GM19467 (cell line): ENCODE measurements around the gene VAMP1.
"Not testable (repeated sequence)": the region's sequence is repeated elsewhere in the genome, so short reads cannot be mapped to it uniquely, and the experiment has no call there.

Experiments used
- ATAC-seq: cut with Tn5 transposase; IDR thresholded peaks from one replicate; pipeline ENCODE4 v1.9.1; 2021; ENCODE audit warnings: mild to moderate bottlenecking, moderate library complexity; ENCODE audit not compliant: unreplicated experiment

Gene VAMP1

DNA sequence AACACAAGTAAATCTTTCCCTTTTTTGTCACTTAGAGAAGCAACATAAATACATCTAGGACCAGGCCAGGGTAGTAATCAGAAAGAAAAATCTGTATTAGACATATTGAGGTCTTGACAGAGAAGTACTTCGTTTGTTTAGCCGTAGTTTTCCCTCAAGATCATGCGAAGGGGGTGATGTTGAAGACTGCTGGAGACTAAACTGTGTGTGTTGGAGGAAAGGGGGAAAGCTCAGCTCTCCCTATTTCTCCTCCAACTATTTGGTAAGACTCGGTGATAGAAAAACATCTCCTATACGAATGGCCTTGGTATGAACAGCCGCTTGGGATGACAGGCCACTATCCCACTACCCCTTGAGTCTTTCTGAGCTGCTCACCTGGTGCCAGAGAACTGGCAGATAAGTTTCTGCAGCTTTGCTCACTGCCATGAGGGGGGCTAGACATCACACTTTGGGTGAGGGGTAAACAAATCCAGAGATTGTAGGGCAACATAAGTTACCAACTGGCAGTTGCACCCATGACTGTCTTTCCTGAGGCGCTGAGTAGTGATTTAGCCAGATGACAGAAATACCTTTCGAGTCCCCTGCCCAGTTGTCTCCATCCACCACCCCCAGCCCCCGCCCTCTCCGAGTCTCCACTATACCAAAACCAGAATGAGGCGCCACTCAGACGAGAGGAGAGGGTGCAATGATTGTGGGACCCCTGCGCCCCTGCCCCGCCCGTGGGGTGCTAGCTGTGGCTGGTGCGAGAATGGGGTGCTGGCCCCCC, 685 bp downstream of the VAMP1 start:
- no peak for ATAC-seq

DNA sequence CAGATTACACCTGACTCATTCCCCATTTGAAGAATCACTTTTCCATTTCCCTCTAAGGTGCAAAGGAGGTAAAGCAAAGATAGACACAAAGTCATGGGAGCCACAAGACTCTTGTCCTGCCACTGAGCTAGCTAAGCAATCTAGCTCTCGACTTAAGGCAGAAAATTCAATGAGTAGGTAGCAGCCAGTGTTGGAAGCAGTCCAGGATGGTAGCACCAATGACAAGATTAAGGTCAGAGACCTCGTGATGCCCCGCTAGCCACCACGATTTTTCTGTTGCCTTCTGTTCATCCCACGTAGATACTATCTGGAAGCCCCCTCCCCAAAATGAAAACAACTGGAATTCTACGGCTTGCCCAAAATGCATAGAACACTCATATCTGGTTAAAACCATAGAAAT, 1.4 kb downstream of the VAMP1 start:
- no peak for ATAC-seq

DNA sequence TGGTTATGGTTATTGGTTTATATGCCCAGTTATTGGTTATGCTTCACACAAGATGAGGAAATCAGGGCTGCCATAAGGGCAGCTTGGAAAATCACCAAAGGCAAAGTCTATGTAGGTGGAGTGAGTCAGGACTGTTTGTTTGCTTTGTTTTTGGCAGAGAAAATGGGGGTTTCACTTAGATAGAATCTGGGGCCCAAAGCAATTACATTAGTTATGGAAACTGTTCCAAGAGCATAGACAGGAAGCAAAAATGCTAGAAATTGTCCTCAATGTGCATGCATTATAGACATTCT, 2.2 kb downstream of the VAMP1 start:
- ATAC-seq = no peak

DNA sequence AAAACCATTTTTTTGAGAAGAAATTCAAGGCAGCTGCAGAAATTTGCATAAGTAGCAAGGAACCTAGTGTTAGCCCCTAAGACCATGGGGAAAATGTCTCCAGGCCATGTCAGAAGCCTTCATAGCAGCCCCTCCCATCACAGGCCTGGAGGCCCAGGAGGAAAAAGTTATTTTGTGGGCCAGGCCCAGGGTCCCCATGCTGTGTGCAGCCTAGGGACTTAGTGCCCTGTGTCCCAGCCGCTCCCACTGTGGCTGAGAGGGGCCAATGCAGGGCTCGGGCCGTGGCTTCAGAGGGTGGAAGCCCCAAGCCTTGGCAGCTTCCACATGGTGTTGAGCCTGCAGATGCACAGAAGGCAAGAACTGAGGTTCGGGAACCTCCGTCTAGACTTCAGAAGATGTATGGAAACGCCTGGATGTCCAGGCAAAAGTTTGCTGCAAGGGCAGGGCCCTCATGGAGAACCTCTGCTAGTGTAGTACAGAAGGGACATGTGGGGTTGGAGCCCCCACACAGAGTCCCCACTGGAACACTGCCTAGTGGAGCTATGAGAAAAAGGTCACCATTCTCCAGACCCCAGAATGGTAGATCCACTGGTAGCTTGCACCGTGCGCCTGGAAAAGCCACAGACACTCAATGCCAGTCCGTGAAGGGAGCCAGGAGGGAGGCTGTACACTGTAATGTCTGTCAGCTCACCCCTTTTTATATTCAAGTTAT, 2.8 kb downstream of the VAMP1 start:
- ATAC-seq = not testable (repeated sequence)

DNA sequence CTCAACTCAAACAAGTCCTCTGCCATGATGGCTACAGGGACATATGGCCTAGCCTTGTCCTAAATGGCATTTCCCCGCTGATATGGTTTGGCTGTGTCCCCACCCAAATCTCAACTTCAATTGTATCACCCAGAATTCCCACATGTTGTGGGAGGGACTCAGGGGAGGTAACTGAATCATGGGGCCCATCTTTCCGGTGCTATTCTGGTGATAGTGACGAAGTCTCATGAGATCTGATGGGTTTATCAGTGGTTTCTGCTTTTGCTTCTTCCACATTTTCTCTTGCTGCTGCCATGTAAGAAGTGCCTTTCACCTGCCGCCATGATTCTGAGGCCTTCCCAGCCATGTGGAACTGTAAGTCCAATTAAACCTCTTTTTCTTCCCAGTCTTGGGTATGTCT, 3.7 kb downstream of the VAMP1 start:
- ATAC-seq = not testable (repeated sequence)

DNA sequence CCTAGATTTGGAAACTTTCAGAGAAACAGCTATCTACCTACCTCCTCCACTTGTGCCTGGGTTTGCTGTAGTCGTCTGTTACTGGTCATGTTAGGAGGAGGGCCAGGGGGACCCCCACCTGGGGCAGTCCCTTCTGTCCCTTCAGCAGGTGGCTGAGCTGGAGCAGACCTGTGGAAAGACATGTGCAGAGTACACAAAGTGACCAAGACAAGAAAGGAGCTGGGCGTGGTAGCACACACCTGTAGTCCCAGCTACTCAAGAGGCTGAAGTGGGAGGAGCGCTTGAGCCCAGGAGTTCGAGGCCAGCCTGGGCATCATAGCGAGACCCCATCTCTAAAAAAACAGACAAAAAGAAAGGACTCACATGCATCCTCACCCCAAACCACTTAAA, 4.3 kb downstream of the VAMP1 start:
- no peak for ATAC-seq

DNA sequence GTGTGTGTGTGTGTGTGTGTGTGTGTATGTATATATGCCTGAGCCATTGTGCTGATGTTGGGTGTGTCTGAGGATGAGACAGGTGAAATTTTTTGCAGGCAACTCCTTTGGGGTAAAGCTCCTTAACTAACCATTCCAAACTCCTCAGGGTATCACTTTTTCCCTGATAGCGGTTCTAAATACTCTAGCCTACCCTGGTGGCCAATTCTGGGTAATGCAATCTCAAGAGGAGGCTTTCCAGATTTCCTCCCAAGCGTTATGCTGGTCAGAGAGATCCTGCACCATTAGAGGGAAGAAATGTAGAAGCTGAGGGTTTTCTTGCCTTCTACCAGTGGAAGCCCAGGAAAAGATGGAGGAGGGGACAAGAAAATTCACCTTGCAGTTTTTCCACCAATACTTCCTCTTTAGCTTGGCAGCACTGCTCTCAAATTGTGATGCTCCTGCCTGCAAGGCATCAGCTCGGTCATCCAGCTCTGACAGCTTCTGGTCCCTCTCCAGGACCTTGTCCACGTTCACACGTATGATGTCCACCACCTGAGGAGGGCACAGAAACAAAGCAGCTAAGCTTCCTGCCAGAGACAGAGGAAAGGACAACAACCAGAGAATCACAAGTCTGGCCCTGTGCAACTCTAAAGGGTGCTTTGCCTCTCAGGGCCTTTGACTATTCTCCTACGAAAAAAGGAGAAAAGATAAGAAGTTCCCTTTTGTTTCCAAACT, 4.9 kb downstream of the VAMP1 start:
- ATAC-seq = no peak

DNA sequence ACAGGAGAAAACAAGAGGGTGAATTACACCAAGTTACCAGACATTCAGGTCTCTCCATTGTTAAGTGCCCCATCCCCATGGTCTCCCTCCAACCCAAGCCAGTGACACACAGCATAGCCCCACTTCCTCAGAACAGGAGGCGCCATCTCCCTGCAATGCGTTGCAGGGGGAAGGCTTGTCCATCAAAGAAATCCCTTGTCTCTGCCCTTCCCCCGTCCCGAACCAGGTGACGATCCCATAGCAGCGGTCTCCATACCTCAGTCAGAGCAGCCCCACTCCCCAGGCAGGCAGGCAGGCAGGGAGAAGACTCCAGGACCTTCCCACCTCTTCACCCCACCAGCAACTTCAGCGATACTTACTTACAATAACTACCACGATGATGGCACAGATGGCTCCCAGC, 5.9 kb downstream of the VAMP1 start:
- no peak for ATAC-seq

DNA sequence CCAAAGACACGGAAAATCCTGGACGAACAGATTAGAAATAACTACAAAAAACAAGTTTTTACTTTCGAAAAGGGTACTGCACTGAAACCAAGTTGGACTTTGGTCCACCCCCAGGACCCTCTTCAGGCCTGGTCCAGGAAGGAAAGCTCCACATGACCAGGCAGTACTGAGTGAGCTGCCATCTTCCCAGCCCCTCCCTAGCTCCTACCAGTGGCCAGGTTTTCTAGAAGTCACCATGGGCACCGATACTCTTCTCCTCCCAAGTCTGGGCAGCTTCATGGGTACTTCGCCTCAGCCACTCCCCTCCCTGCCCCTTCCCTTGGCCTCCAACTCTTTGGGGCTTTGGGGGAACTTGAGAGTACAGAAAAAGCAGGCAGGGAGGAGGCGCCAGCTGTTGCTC, 6.6 kb downstream of the VAMP1 start:
- ATAC-seq = no peak

DNA sequence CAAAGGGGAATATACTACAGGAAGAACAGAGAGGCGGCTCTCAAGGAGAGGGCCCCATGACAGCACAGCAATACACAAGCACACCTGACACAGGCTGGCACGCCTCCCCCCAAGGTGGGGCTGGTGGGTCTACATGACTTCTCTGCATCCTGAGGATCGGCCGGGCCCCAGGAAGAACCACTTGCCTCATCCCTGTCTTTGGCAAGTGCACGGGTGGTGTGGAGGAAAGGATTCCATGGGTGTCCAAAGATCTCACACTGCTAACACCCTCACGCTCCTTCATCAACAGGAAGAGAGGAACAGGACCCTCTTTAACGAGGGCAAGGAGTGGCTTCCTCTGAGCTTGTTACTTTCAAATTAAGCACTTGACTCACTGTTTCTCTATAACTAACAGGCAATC, 7.3 kb downstream of the VAMP1 start:
- no peak for ATAC-seq

DNA sequence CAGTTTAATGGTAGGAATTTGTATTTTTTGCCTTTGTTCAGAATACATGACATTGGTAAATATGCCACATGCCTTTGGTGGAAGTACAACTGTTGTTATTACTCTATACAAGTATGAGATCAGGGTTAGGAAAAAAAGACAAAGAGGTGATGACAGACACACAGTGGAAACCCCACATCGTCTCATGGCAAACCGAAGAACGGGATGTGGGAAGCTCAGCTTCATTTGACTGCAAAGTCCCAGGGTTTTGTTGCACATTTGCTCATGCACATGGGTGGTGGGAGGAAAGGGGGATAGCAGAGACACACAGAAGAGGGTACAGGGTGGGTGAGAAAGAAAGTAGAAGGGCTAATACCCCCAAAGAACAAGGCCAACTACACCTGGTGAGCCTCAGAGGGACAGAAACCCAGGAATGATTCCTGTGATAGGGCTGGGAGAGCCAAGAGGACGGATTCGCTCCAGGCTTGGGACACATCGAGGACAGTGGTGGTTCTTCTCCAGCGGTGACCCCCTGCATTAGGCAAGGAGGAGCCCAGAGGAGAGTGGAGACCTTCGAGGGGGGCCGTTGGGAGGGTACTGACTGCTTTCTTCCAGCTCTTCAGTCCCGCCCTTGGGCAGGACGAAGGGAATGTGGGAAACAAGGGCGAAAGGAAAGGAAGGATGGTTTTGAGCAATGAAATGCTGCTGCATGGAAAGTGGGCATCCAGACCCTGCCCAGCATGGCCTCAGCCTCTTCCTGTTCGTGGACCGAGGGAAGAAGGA, 8.1 kb downstream of the VAMP1 start:
- no peak for ATAC-seq

DNA sequence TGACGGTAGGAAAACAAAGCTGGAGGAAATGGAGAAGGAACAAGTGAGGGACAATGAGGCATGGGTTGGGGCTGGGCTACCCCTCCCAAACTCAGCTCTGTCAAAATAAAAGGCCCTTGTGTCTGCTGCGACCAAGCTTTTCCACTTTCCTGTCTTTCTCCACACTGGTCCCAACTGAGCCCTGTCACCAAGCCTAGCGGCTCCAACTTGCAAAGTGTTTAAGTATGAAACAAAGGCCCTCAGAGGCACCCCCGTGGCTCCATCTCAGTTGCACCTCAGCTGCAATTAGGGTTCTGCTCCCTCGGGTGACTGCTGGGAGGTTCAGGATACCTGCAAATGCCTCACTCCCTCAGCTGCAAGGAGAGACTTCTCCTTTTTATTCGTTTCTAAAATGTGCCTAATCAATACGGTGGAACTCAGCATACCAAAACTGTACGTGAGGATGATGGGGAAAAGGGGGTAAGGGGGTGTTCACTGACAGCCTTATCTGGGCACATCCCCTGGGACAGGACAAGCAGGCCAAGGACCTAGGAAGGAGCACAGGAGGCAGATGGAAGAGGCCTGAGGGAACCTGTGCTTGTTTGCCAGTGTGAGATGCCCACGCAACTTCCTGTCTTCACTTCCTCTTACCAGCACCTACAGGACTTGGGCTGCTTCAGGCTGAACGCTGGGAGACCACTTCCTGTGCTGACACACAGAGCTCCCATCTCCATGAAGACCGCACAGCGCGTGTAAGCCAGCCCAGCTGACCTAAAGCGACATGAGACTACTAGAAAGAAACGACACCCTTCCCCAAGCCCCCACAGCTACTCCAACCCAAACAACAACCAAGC, 8.9 kb downstream of the VAMP1 start:
- ATAC-seq = peak; percentile 67

DNA sequence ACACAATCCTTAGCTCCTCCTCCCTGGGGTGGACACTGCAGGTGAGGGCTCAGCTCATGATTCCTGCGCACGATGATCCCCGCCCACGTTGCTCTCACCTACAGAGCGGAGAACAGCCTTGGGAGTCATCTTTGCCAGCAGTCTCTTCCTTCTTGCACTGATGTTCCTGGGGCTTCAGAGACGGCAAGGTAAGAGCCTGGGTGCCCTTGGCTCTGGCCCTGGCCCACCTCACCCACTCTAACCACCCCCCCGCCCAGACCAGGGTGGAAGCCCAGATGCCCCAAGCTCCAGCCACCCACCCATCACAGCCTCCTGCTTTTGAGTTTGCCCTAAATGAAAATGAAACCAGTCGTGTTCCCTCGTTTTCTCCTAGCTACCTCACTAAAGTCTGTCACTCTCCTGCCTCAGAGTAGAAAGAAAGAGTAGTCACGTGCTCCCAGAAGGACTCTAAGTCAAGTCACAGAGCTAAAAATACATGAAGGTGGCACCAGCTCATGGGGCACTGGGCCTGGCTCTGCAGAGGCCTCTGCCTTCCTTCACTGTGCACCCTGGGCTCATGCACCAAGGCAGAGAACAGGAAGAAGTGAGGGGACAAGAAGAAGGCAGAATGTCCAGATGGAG, 9.6 kb downstream of the VAMP1 start:
- ATAC-seq = no peak

DNA sequence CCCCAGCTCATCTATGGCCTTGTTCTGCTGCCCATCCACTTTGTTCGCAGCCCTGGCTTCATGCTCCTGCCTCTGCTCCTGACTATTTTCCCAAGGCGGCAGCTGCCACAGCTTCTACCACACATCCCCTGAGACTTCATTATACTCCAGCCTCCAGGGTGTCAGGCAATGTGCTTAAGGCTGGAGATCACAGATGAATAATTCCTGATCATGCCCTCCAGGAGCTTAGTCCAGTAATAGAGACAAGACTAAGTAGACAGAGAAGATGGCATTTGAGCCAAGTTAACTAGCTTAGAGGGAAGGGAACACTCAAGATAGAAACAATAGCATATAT, 11.5 kb downstream of the VAMP1 start:
- ATAC-seq = no peak

DNA sequence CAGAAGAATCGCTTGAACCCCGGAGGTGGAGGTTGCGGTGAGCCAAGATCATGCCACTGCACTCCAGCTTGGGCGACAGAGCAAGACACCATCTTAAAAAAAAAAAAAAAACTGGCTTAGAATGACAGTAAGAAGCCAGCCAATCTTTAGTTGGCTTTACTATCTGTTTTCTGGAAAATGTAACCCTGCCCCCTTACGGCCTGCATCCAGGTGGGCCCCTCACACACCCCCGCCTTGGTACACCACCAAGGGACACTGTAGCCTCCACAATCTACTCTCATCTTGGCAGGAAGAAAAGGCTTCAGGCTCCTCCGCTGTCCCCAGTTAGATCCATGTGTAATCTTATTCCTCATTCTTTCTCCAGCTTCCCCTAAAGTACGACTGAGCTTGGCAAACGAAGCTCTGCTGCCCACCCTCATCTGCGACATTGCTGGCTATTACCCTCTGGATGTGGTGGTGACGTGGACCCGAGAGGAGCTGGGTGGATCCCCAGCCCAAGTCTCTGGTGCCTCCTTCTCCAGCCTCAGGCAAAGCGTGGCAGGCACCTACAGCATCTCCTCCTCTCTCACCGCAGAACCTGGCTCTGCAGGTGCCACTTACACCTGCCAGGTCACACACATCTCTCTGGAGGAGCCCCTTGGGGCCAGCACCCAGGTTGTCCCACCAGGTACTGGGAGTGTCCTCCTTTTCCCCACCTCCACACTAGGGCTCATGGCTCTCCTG, 12.0 kb downstream of the VAMP1 start:
- no peak for ATAC-seq

DNA sequence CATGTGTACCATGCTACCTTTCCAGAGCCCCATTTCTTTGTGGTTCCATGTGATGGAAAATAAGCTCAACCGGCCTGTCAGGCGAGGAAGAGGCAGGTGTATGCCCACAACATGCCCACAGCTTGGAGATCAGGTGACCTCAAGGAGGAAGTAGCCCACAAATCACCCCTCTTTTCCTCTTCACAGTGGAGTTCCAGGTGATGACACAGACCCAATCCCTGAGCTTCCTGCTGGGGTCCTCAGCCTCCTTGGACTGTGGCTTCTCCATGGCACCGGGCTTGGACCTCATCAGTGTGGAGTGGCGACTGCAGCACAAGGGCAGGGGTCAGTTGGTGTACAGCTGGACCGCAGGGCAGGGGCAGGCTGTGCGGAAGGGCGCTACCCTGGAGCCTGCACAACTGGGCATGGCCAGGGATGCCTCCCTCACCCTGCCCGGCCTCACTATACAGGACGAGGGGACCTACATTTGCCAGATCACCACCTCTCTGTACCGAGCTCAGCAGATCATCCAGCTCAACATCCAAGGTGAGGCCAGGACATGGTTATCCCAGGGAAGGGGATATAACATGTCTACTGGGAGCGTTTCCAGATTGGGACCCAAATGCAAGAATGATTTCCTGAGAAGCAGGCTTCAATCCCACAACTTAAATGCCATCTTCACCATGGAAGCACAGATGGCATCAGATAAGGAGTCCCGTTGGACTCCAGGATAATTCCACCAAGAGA, 13.1 kb downstream of the VAMP1 start:
- ATAC-seq = no peak

DNA sequence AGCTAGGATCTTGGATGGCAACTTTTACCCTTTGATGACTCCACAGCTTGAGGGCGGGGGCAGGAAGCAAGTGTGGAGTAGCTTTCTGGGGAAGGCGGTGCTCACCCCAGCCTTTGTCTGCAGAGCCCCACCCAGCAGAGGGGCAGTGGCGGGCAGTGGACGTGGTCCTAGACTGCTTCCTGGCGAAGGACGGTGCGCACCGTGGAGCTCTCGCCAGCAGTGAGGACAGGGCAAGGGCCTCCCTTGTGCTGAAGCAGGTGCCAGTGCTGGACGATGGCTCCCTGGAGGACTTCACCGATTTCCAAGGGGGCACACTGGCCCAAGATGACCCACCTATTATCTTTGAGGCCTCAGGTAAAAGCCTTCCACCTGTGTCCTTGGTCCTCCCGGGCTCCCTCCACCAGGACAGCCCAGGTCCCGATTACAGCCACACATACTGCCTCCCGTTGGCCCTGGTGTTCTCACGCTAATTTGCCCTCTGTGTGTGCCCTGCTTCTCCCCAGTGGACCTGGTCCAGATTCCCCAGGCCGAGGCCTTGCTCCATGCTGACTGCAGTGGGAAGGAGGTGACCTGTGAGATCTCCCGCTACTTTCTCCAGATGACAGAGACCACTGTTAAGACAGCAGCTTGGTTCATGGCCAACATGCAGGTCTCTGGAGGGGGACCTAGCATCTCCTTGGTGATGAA, 17.4 kb downstream of the VAMP1 start:
- ATAC-seq = no peak

DNA sequence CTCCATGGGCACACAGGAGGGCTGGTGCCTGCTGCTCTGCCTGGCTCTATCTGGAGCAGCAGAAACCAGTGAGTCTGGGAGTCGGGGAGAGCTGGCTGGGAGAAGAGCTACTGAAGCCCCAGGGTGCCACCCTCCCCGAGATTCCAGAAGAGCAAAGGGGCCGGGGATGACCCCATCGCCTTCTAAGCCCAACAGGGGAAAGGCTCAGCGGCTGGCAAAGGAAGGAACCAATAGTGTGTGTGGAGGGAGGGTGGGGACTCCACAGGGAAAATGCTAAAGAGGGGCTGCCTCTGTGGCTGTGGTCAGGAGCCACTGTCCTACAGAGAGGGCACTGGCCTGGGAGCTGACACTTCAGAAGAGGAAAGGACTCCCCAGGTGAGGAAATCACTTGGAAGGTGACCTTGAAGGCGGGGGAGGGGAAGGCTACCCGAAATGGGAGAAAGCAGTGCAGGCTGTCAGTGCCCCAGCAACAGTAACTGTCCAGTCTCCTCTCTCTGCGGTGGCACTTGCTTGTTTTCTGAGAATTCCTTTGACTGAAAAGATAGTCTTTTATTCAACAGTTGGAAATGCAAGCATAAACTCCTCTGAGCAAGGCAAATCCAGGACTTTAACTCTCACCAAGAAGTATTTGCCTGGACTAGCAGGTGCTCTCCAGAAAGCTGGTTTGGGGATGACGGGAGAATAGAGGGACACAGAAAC, 18.1 kb downstream of the VAMP1 start:
- ATAC-seq = no peak
